Neuronal stem cell (in vitro differentiated cells): ENCODE data around the gene CCDC28B.
"Not testable (repeated sequence)": the region's sequence is repeated elsewhere in the genome, so short reads cannot be mapped to it uniquely, and the experiment has no call there.

Experiments used
- DNase-seq: peaks from one replicate; pipeline ENCODE4 v3.0.0-alpha.2; 2013; ENCODE audit warnings: low spot score
- H2AFZ ChIP-seq: one replicate; pipeline ENCODE4 v1.6.1; 2013; ENCODE audit warnings: mild to moderate bottlenecking, low read length, inconsistent platforms
- H2AK5ac ChIP-seq: 2 replicates; pipeline ENCODE4 v1.6.1; 2013; ENCODE audit warnings: low read depth, mild to moderate bottlenecking, inconsistent platforms, low read length, moderate library complexity, mixed read lengths
- H2BK120ac ChIP-seq: 2 replicates; pipeline ENCODE4 v1.6.1; 2013; ENCODE audit warnings: low read depth, mild to moderate bottlenecking, inconsistent platforms, low read length, moderate library complexity, mixed read lengths
- H2BK12ac ChIP-seq: one replicate; pipeline ENCODE4 v1.6.1; 2013; ENCODE audit warnings: low read length, inconsistent platforms
- H2BK15ac ChIP-seq: 2 replicates; pipeline ENCODE4 v1.6.1; 2013; ENCODE audit warnings: mild to moderate bottlenecking, low read length, inconsistent platforms, mixed read lengths
- H2BK5ac ChIP-seq: one replicate; pipeline ENCODE4 v1.6.1; 2013; ENCODE audit warnings: inconsistent platforms, mild to moderate bottlenecking, low read length, moderate library complexity
- H3K14ac ChIP-seq: one replicate; pipeline ENCODE4 v1.6.1; 2013; ENCODE audit warnings: low read length, inconsistent platforms
- H3K18ac ChIP-seq: 2 replicates; pipeline ENCODE4 v1.6.1; 2013; ENCODE audit warnings: low read length, inconsistent platforms
- H3K23ac ChIP-seq: 2 replicates; pipeline ENCODE4 v1.6.1; 2013; ENCODE audit warnings: low read depth, mild to moderate bottlenecking, mixed read lengths, low read length, inconsistent platforms; ENCODE audit not compliant: poor library complexity
- H3K27ac ChIP-seq: replicated peaks from 3 replicates; pipeline ENCODE4 v1.5.1; 2013; ENCODE audit warnings: low read length, inconsistent platforms
- H3K27me3 ChIP-seq, 3 experiments: 2 replicates each; pipeline ENCODE4 v1.6.1; 2013; ENCODE audit warnings: low read length in 3 of 3, mild to moderate bottlenecking in 2 of 3, inconsistent platforms in 1 of 3, low read depth in 1 of 3, mixed read lengths in 1 of 3, moderate library complexity in 1 of 3; ENCODE audit not compliant: control insufficient read depth in 3 of 3, insufficient read depth in 3 of 3
- H3K36me3 ChIP-seq, 2 donors: replicated peaks in 1 of 2; 2 replicates each; pipeline ENCODE4 v1.6.1; 2013; ENCODE audit warnings: low read length in 2 of 2; ENCODE audit not compliant: control insufficient read depth in 2 of 2, insufficient read depth in 2 of 2
- H3K4ac ChIP-seq: 2 replicates; pipeline ENCODE4 v1.6.1; 2013; ENCODE audit warnings: inconsistent platforms, mild to moderate bottlenecking, low read length, moderate library complexity
- H3K4me1 ChIP-seq, 2 donors: 1 replicate in 1 of 2; 2 replicates in 1 of 2; pipeline ENCODE4 v1.6.1; 2013; ENCODE audit warnings: low read length in 2 of 2, low read depth in 1 of 2; ENCODE audit not compliant: control insufficient read depth in 2 of 2, insufficient read depth in 1 of 2
- H3K4me2 ChIP-seq: one replicate; pipeline ENCODE4 v1.6.1; 2013; ENCODE audit warnings: mild to moderate bottlenecking, low read length, inconsistent platforms; ENCODE audit not compliant: insufficient read depth, poor library complexity, severe bottlenecking
- H3K4me3 ChIP-seq, 2 donors: 2 replicates each; pipeline ENCODE4 v1.5.1; 2013; ENCODE audit warnings: low read length in 2 of 2, mild to moderate bottlenecking in 2 of 2, inconsistent platforms in 1 of 2, moderate library complexity in 1 of 2
- H3K79me1 ChIP-seq: one replicate; pipeline ENCODE4 v1.6.1; 2013; ENCODE audit warnings: low read depth, mild to moderate bottlenecking, inconsistent platforms, low read length, moderate library complexity
- H3K9ac ChIP-seq: one replicate; pipeline ENCODE4 v1.6.1; 2013; ENCODE audit warnings: mild to moderate bottlenecking, low read depth, low read length, inconsistent platforms; ENCODE audit not compliant: poor library complexity
- H3K9me3 ChIP-seq, 2 donors: replicated peaks in 1 of 2; 2 replicates each; pipeline versions ENCODE3 to v1.6.1; 2013; ENCODE audit warnings: low read length in 2 of 2, mild to moderate bottlenecking in 2 of 2, inconsistent platforms in 1 of 2, low read depth in 1 of 2, mixed read lengths in 1 of 2, moderate library complexity in 1 of 2; ENCODE audit not compliant: control insufficient read depth in 2 of 2, insufficient read depth in 1 of 2
- H4K8ac ChIP-seq: one replicate; pipeline ENCODE4 v1.6.1; 2013; ENCODE audit warnings: low read depth, mild to moderate bottlenecking, inconsistent platforms, low read length, moderate library complexity
- H4K91ac ChIP-seq: one replicate; pipeline ENCODE4 v1.6.1; 2013; ENCODE audit warnings: low read length, low read depth, mild to moderate bottlenecking, inconsistent platforms; ENCODE audit not compliant: poor library complexity
- WGBS, 2 donors: extraction: QIAGEN DNeasy Blood & Tissue Kit; methylation state at CpG; one replicate each; pipeline ENCODE4 v1.1.7; 2013; ENCODE audit warnings: missing lambda C conversion rate in 2 of 2, mixed read lengths in 1 of 2; ENCODE audit not compliant: insufficient read length in 2 of 2, insufficient replicate concordance in 1 of 2; ENCODE audit errors: extremely low coverage in 2 of 2; 5-methylcytosine and 5-hydroxymethylcytosine counted together

Gene CCDC28B

DNA sequence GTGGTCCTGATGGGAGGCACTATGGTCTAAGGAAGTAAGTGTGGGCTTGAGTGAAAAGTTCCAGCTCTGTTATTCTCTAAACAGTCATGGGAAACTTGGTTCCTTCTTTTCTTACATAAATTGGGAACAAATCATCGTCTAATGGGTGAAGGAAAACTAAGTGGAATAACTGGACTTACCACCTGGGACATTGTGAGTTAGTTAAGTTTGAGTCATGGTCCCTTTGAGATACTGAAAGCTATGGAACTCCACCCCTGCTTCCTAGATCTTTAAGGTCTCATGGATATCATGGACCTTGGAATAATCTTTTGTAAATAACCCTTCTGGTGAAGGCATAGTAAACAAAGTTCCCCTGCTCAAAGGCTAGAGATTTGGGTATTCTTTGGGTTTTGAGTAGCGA, 37.0 kb upstream of the CCDC28B start:
- Histone ChIP-seq H2AK5ac (no peak overlapping the region), H2AFZ (no peak overlapping the region), H3K18ac (no peak overlapping the region), H3K36me3 (peaks cover 30 to 90% of the 10 kb centered on the region in 2 donors), H3K4ac (no peak overlapping the region), H3K9ac (no peak overlapping the region), H2BK12ac (no peak overlapping the region), H2BK15ac (no peak overlapping the region), H3K4me1 (no peaks in the 10 kb centered on the region), H4K91ac (no peak overlapping the region), H3K23ac (no peak overlapping the region), H3K4me3 (no peak overlapping the region), H2BK5ac (no peak overlapping the region), H3K14ac (no peak overlapping the region), H3K27ac (no peak overlapping the region), H3K9me3 (no peaks in the 10 kb centered on the region), H3K4me2 (no peak overlapping the region), H3K27me3 (no peaks in the 10 kb centered on the region), H4K8ac (no peak overlapping the region), H3K79me1 (no peaks in the 10 kb centered on the region), H2BK120ac (no peak overlapping the region)
- no peak for DNase-seq
- WGBS, 2 donors = no CpG with 5 or more reads among the region's 2 CpGs

DNA sequence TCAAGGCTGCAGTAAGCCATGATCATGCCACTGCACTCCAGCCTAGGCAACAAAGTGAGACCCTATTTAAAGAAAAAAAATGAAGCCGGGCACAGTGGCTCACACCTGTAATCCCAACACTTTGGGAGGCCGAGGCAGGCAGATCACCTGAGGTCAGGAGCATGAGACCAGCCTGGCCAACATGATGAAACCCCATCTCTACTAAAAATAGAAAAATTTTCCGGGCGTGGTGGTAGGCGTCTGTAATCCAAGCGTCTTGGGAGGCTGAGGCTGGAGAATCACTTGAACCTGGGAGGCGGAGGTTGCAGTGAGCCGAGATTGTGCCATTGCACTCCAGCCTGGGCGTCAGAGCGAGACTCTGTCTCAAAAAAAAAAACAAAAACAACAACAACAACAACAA, 34.8 kb upstream of the CCDC28B start:
- not testable (repeated sequence) for H4K91ac ChIP-seq, H2BK120ac ChIP-seq, H3K27me3 ChIP-seq, H3K23ac ChIP-seq, DNase-seq, H3K9me3 ChIP-seq, H3K79me1 ChIP-seq, H4K8ac ChIP-seq, H2AFZ ChIP-seq, H3K18ac ChIP-seq, H3K4me1 ChIP-seq, H2BK15ac ChIP-seq, H2BK12ac ChIP-seq, H3K14ac ChIP-seq, H3K9ac ChIP-seq, H3K4me2 ChIP-seq, H3K27ac ChIP-seq, H3K4ac ChIP-seq, H2BK5ac ChIP-seq, H3K4me3 ChIP-seq, H2AK5ac ChIP-seq
- H3K36me3 ChIP-seq = peaks cover 33 to 88% of the 10 kb centered on the region in 2 donors
- no CpG with 5 or more reads among the region's 10 CpGs for WGBS, 2 donors

GRCh38 chr1:32170991-32171390, 29.4 kb upstream of the CCDC28B start:
- Histone ChIP-seq H3K18ac (no peak overlapping the region), H3K36me3 (peaks cover 38 to 90% of the 10 kb centered on the region in 2 donors), H3K4ac (no peak overlapping the region), H3K23ac (no peak overlapping the region), H3K27ac (no peak overlapping the region), H2BK12ac (no peak overlapping the region), H2BK15ac (no peak overlapping the region), H3K4me3 (no peak overlapping the region), H3K9ac (no peak overlapping the region), H2BK120ac (no peak overlapping the region), H2BK5ac (no peak overlapping the region), H3K79me1 (no peaks in the 10 kb centered on the region), H3K4me2 (no peak overlapping the region), H4K91ac (no peak overlapping the region), H2AK5ac (no peak overlapping the region), H3K14ac (no peak overlapping the region), H3K27me3 (no peaks in the 10 kb centered on the region), H3K4me1 (no peaks in the 10 kb centered on the region), H3K9me3 (no peaks in the 10 kb centered on the region), H4K8ac (no peak overlapping the region), H2AFZ (no peak overlapping the region)
- no CpG with 5 or more reads among the region's 4 CpGs for WGBS, 2 donors
- DNase-seq = no peak

DNA sequence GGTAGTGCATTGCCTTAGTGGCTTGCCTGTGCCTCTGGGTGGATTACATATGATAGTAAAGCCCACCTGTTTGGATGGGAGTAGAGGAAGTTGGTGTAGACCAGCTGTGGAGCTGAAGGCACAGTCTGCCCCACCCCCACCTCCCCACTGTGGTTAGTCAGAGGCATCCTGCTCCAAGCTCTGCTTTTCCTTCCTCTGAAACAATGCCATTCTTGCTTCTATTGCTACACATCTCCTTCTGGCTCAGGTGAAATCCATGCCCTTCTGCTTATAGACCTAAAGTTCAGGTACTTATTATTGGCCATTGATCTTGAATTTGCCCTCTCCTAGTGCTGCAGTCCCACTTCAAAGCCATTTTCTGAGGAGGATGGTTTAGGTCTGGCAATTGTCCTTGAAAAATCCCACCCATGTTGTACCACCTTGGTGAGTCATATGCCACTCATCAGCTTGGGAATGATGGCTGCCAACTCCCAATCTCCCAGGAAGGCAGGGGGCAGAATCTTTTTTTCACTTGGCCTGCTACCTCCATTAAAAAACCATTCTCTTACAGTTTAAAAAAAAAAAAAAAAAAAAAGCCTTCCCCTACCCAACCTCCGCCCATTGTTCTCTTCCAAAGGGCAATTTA, 27.7 kb upstream of the CCDC28B start:
- Histone ChIP-seq H4K91ac (no peak overlapping the region), H2BK120ac (no peak overlapping the region), H4K8ac (no peak overlapping the region), H2AFZ (no peak overlapping the region), H2BK5ac (no peak overlapping the region), H2BK15ac (no peak overlapping the region), H3K4me1 (no peaks in the 10 kb centered on the region), H3K9ac (no peak overlapping the region), H3K4me3 (no peak overlapping the region), H3K14ac (no peak overlapping the region), H3K4me2 (no peak overlapping the region), H3K79me1 (no peaks in the 10 kb centered on the region), H2BK12ac (no peak overlapping the region), H3K27me3 (no peaks in the 10 kb centered on the region), H3K36me3 (peaks cover 32 to 76% of the 10 kb centered on the region in 2 donors), H3K23ac (no peak overlapping the region), H2AK5ac (no peak overlapping the region), H3K9me3 (no peaks in the 10 kb centered on the region), H3K18ac (no peak overlapping the region), H3K27ac (no peak overlapping the region), H3K4ac (no peak overlapping the region)
- WGBS, 2 donors = no CpG with 5 or more reads among the region's 1 CpG
- no peak for DNase-seq
